CD8-positive, alpha-beta memory T cell (primary cell): ENCODE data around the gene PEX7. TPM values are rescaled to one million over a fixed set of nuclear protein-coding genes. Genes with fewer than 3 reads are reported as not detected.
"Not testable (repeated sequence)": the region's sequence is repeated elsewhere in the genome, so short reads cannot be mapped to it uniquely, and the experiment has no call there.

Experiments used
- CTCF ChIA-PET: fragments of 350-600 bp; sonication (Branson Sonifier 250); formaldehyde crosslinking; loops from one replicate; lab custom pipeline; 2021; ENCODE audit warnings: antibody characterized with exemption; lab: Charles Lee
- POLR2A ChIA-PET: fragments of 350-600 bp; sonication (Branson Sonifier 250); formaldehyde crosslinking; loops from one replicate; lab custom pipeline; 2021; ENCODE audit warnings: antibody characterized with exemption; lab: Charles Lee
- DNase-seq, 5 donors: peaks; one replicate each; pipeline versions ENCODE4 v3.0.0 to v3.0.0-alpha.2; 2020 to 2022; ENCODE audit warnings: mixed read lengths in 1 of 5
- H3K27ac ChIP-seq: one replicate; pipeline ENCODE4 v1.7.0; 2013; ENCODE audit warnings: low read depth, mild to moderate bottlenecking, low read length, moderate library complexity
- H3K27me3 ChIP-seq: 2 replicates; pipeline ENCODE4 v1.7.0; 2013; ENCODE audit warnings: low read length, mild to moderate bottlenecking; ENCODE audit not compliant: insufficient read depth, poor library complexity, severe bottlenecking
- H3K36me3 ChIP-seq: 2 replicates; pipeline ENCODE4 v1.7.0; 2013; ENCODE audit warnings: mild to moderate bottlenecking, low read length, moderate library complexity; ENCODE audit not compliant: insufficient read depth
- H3K4me1 ChIP-seq: 2 replicates; pipeline ENCODE4 v1.7.0; 2013; ENCODE audit warnings: mild to moderate bottlenecking, low read length, moderate library complexity; ENCODE audit not compliant: insufficient read depth
- H3K4me3 ChIP-seq: 2 replicates; pipeline ENCODE4 v1.7.0; 2013; ENCODE audit warnings: mild to moderate bottlenecking, low read length
- H3K9me3 ChIP-seq: 2 replicates; pipeline ENCODE4 v1.7.0; 2013; ENCODE audit warnings: mild to moderate bottlenecking, low read length
- H3K27ac Mint-ChIP-seq, 8 donors: one replicate each; pipeline ENCODE4 v1.8.0; 2020 to 2021; ENCODE audit warnings: mixed read lengths in 8 of 8, mild to moderate bottlenecking in 6 of 8, inconsistent platforms in 3 of 8, moderate library complexity in 3 of 8
- H3K27me3 Mint-ChIP-seq, 2 donors: one replicate each; pipeline ENCODE4 v1.8.0; 2020 to 2021; ENCODE audit warnings: mixed read lengths in 2 of 2, mild to moderate bottlenecking in 1 of 2, moderate library complexity in 1 of 2
- H3K36me3 Mint-ChIP-seq, 3 donors: one replicate each; pipeline ENCODE4 v1.8.0; 2020 to 2021; ENCODE audit warnings: mixed read lengths in 3 of 3, inconsistent platforms in 1 of 3, mild to moderate bottlenecking in 1 of 3
- H3K4me1 Mint-ChIP-seq, 3 donors: one replicate each; pipeline ENCODE4 v1.8.0; 2020 to 2021; ENCODE audit warnings: mixed read lengths in 3 of 3, inconsistent platforms in 1 of 3, mild to moderate bottlenecking in 1 of 3
- H3K4me3 Mint-ChIP-seq, 7 donors: one replicate each; pipeline ENCODE4 v1.8.0; 2020 to 2021; ENCODE audit warnings: mixed read lengths in 7 of 7, mild to moderate bottlenecking in 6 of 7, moderate library complexity in 4 of 7, inconsistent platforms in 2 of 7
- H3K9me3 Mint-ChIP-seq, 5 donors: one replicate each; pipeline ENCODE4 v1.8.0; 2020 to 2022; ENCODE audit warnings: mixed read lengths in 5 of 5, mild to moderate bottlenecking in 3 of 5, moderate library complexity in 2 of 5, inconsistent platforms in 1 of 5
- polyA plus RNA-seq: library from polyadenylated mRNA; unstranded; fragments of 300-500 nt; fragmentation: Illumina TruSeq; gene quantifications from one replicate; pipeline ENCODE4 v1.2.3, GENCODE V29; 2021
- total RNA-seq, 2 experiments: library from RNA; stranded (reverse); gene quantifications; one replicate each; pipeline ENCODE4 v1.2.3, GENCODE V29; 2021

The PEX7 gene
- total and polyA plus RNA-seq, 3 experiments from 2014 or later: 4.8 to 5.5 (median 4.9) TPM

- peaks cover 19 to 43% (median 32%) of the 10 kb centered on the region in 5 donors for H3K9me3 Mint-ChIP-seq
- Histone ChIP-seq H3K36me3 (peaks cover 6% of the 10 kb centered on the region), H3K9me3 (peaks cover 18% of the 10 kb centered on the region), H3K4me3 (no peak overlapping the region), H3K4me1 (no peaks in the 10 kb centered on the region), H3K27ac (no peak overlapping the region), H3K27me3 (no peaks in the 10 kb centered on the region)
- peaks cover 36 to 60% (median 56%) of the 10 kb centered on the region in 3 donors for H3K36me3 Mint-ChIP-seq
- H3K27ac Mint-ChIP-seq: peak overlapping the region in 1 of 8 donors; percentile 54
- ChIA-PET POLR2A (no interaction called here), CTCF (no interaction called here)
- DNase-seq: no peak
- no peak overlapping the region for H3K4me3 Mint-ChIP-seq
- H3K27me3 Mint-ChIP-seq: no peaks in the 10 kb centered on the region
- peaks cover 0 to 5% (median 2%) of the 10 kb centered on the region in 3 donors for H3K4me1 Mint-ChIP-seq
Measured at GRCh38 chr6:136873748-136874147, 51.4 kb downstream of the PEX7 start.

GRCh38 chr6:136876469-136876868 lies 54.1 kb downstream of the PEX7 start:
- DNase-seq, H3K27ac ChIP-seq, H3K4me1 ChIP-seq, H3K36me3 ChIP-seq, H3K27ac Mint-ChIP-seq, H3K4me3 ChIP-seq, POLR2A ChIA-PET, CTCF ChIA-PET, H3K4me1 Mint-ChIP-seq, H3K27me3 Mint-ChIP-seq, H3K27me3 ChIP-seq: not testable (repeated sequence)
- peaks cover 19 to 43% (median 32%) of the 10 kb centered on the region in 5 donors for H3K9me3 Mint-ChIP-seq
- H3K4me3 Mint-ChIP-seq: peak overlapping the region in 1 of 7 donors; percentile 45
- peaks cover 18% of the 10 kb centered on the region for H3K9me3 ChIP-seq
- H3K36me3 Mint-ChIP-seq: peaks cover 41 to 65% (median 48%) of the 10 kb centered on the region in 3 donors

GRCh38 chr6:136880748-136881460 lies 58.5 kb downstream of the PEX7 start:
- Mint-ChIP-seq H3K27ac (no peak overlapping the region), H3K9me3 (peaks cover 0 to 16% (median 9%) of the 10 kb centered on the region in 5 donors), H3K4me3 (no peak overlapping the region), H3K27me3 (no peaks in the 10 kb centered on the region), H3K4me1 (peaks cover 5 to 8% (median 6%) of the 10 kb centered on the region in 3 donors), H3K36me3 (peaks cover 23 to 39% (median 29%) of the 10 kb centered on the region in 3 donors)
- Histone ChIP-seq H3K4me1 (no peaks in the 10 kb centered on the region), H3K27me3 (no peaks in the 10 kb centered on the region), H3K9me3 (no peaks in the 10 kb centered on the region), H3K36me3 (no peaks in the 10 kb centered on the region), H3K4me3 (no peak overlapping the region), H3K27ac (no peak overlapping the region)
- POLR2A ChIA-PET: no interaction called here
- CTCF ChIA-PET: no interaction called here
- DNase-seq: no peak

GRCh38 chr6:136886091-136886490 lies 63.7 kb downstream of the PEX7 start:
- Histone ChIP-seq H3K27me3 (no peaks in the 10 kb centered on the region), H3K36me3 (no peaks in the 10 kb centered on the region), H3K27ac (no peak overlapping the region), H3K9me3 (no peaks in the 10 kb centered on the region), H3K4me3 (no peak overlapping the region), H3K4me1 (no peaks in the 10 kb centered on the region)
- ChIA-PET CTCF (no interaction called here), POLR2A (no interaction called here)
- no peaks in the 10 kb centered on the region for H3K4me1 Mint-ChIP-seq
- no peak for DNase-seq
- H3K9me3 Mint-ChIP-seq: no peaks in the 10 kb centered on the region
- no peak overlapping the region for H3K4me3 Mint-ChIP-seq
- peaks cover 7 to 12% (median 10%) of the 10 kb centered on the region in 3 donors for H3K36me3 Mint-ChIP-seq
- H3K27ac Mint-ChIP-seq: no peak overlapping the region
- H3K27me3 Mint-ChIP-seq: no peaks in the 10 kb centered on the region

- Mint-ChIP-seq H3K4me1 (no peaks in the 10 kb centered on the region), H3K36me3 (peaks cover 3 to 12% (median 7%) of the 10 kb centered on the region in 3 donors), H3K4me3 (no peak overlapping the region), H3K9me3 (no peaks in the 10 kb centered on the region), H3K27me3 (no peaks in the 10 kb centered on the region), H3K27ac (no peak overlapping the region)
- no peak overlapping the region for H3K4me3 ChIP-seq
- no peak for DNase-seq
- no peaks in the 10 kb centered on the region for H3K27me3 ChIP-seq
- H3K9me3 ChIP-seq: no peaks in the 10 kb centered on the region
- no peaks in the 10 kb centered on the region for H3K4me1 ChIP-seq
- ChIA-PET CTCF (no interaction called here), POLR2A (no interaction called here)
- no peak overlapping the region for H3K27ac ChIP-seq
- H3K36me3 ChIP-seq: no peaks in the 10 kb centered on the region
Measured at GRCh38 chr6:136887953-136888352, 65.6 kb downstream of the PEX7 start.

- no peaks in the 10 kb centered on the region for H3K36me3 ChIP-seq
- H3K9me3 ChIP-seq: no peaks in the 10 kb centered on the region
- POLR2A ChIA-PET: no interaction called here
- H3K27me3 ChIP-seq: no peaks in the 10 kb centered on the region
- no peak overlapping the region for H3K4me3 ChIP-seq
- no peaks in the 10 kb centered on the region for H3K4me1 ChIP-seq
- Mint-ChIP-seq H3K4me3 (no peak overlapping the region), H3K4me1 (peaks cover 0 to 2% (median 0%) of the 10 kb centered on the region in 3 donors), H3K9me3 (no peaks in the 10 kb centered on the region), H3K27me3 (no peaks in the 10 kb centered on the region), H3K27ac (no peak overlapping the region), H3K36me3 (peaks cover 8 to 15% (median 9%) of the 10 kb centered on the region in 3 donors)
- no peak overlapping the region for H3K27ac ChIP-seq
- no peak for DNase-seq
- CTCF ChIA-PET: no interaction called here
Measured at GRCh38 chr6:136889271-136890193, 67.1 kb downstream of the PEX7 start.

- CTCF ChIA-PET: no interaction called here
- no peak overlapping the region for H3K4me3 Mint-ChIP-seq
- H3K36me3 ChIP-seq: no peaks in the 10 kb centered on the region
- H3K9me3 Mint-ChIP-seq: no peaks in the 10 kb centered on the region
- H3K36me3 Mint-ChIP-seq: peaks cover 8 to 15% (median 9%) of the 10 kb centered on the region in 3 donors
- H3K4me3 ChIP-seq: no peak overlapping the region
- no peaks in the 10 kb centered on the region for H3K9me3 ChIP-seq
- DNase-seq: no peak
- no peaks in the 10 kb centered on the region for H3K27me3 Mint-ChIP-seq
- peaks cover 0 to 2% (median 0%) of the 10 kb centered on the region in 3 donors for H3K4me1 Mint-ChIP-seq
- H3K4me1 ChIP-seq: no peaks in the 10 kb centered on the region
- H3K27ac Mint-ChIP-seq: peak overlapping the region in 1 of 8 donors; percentile 2
- POLR2A ChIA-PET: no interaction called here
- H3K27me3 ChIP-seq: no peaks in the 10 kb centered on the region
- H3K27ac ChIP-seq: no peak overlapping the region
Measured at GRCh38 chr6:136890194-136890839, 67.9 kb downstream of the PEX7 start.
